Tongue (tissue), 2 donors: Measurements from ENCODE around the gene ALKBH3. TPM values are rescaled to one million over a fixed set of nuclear protein-coding genes. Genes with fewer than 3 reads are reported as not detected.

Experiments
- DNase-seq: peaks from one replicate; pipeline ENCODE4 v3.0.0-alpha.2; 2015
- total RNA-seq: library from RNA; depleted of rRNA; stranded (reverse); fragments of >200 nt; gene quantifications from one replicate; pipeline ENCODE4 v1.2.3, GENCODE V29; 2014

Gene ALKBH3
- total RNA-seq, 1 donor from 2014 or later: 27.3 TPM

- DNase-seq: no peak
Measured at GRCh38 chr11:43895601-43896000, 15.0 kb downstream of the ALKBH3 start.

- DNase-seq: no peak
Measured at GRCh38 chr11:43898574-43898973, 17.9 kb downstream of the ALKBH3 start.

- DNase-seq: no peak
Measured at GRCh38 chr11:43899094-43899493, 18.5 kb downstream of the ALKBH3 start.

- no peak for DNase-seq
Measured at GRCh38 chr11:43901551-43901950, 20.9 kb downstream of the ALKBH3 start.

GRCh38 chr11:43903078-43903477 lies 22.4 kb downstream of the ALKBH3 start:
- DNase-seq: no peak

- DNase-seq: no peak
Measured at GRCh38 chr11:43903969-43904368, 23.3 kb downstream of the ALKBH3 start.

- no peak for DNase-seq
Measured at GRCh38 chr11:43904742-43905535, 24.3 kb downstream of the ALKBH3 start.

- DNase-seq: peak; percentile 65
Measured at GRCh38 chr11:43905813-43906241, 25.2 kb downstream of the ALKBH3 start.

GRCh38 chr11:43907028-43907975 lies 26.7 kb downstream of the ALKBH3 start:
- DNase-seq: no peak

- no peak for DNase-seq
Measured at GRCh38 chr11:43908191-43908590, 27.6 kb downstream of the ALKBH3 start.

- no peak for DNase-seq
Measured at GRCh38 chr11:43908683-43909082, 28.1 kb downstream of the ALKBH3 start.

- DNase-seq: no peak
Measured at GRCh38 chr11:43913829-43914380, 33.3 kb downstream of the ALKBH3 start.

- no peak for DNase-seq
Measured at GRCh38 chr11:43914466-43914865, 33.8 kb downstream of the ALKBH3 start.

- no peak for DNase-seq
Measured at GRCh38 chr11:43916621-43917020, 36.0 kb downstream of the ALKBH3 start.

GRCh38 chr11:43917851-43918250 lies 37.2 kb downstream of the ALKBH3 start:
- DNase-seq: no peak

GRCh38 chr11:43918662-43919061 lies 38.0 kb downstream of the ALKBH3 start:
- DNase-seq: no peak

- no peak for DNase-seq
Measured at GRCh38 chr11:43919852-43920597, 39.4 kb downstream of the ALKBH3 start.

- no peak for DNase-seq
Measured at GRCh38 chr11:43920598-43921419, 40.2 kb downstream of the ALKBH3 start.

- DNase-seq: no peak
Measured at GRCh38 chr11:43921561-43922294, 41.1 kb downstream of the ALKBH3 start.

GRCh38 chr11:43922295-43922648 lies 41.6 kb downstream of the ALKBH3 start:
- no peak for DNase-seq
